HG03575 (cell line): ENCODE results near the gene PLK1.
"Not testable (repeated sequence)": the region's sequence is repeated elsewhere in the genome, so short reads cannot be mapped to it uniquely, and the experiment has no call there.

Source experiments
- ATAC-seq: cut with Tn5 transposase; IDR thresholded peaks from one replicate; pipeline ENCODE4 v1.9.1; 2021; ENCODE audit not compliant: unreplicated experiment, insufficient number of reproducible peaks, low FRiP score; ENCODE audit errors: extremely low read depth

The PLK1 gene

GRCh38 chr16:23704772-23705516 lies 26.3 kb downstream of the PLK1 start:
- no peak for ATAC-seq

- ATAC-seq = no peak
Observed at GRCh38 chr16:23705517-23705902, 26.8 kb downstream of the PLK1 start.

GRCh38 chr16:23706439-23706838 lies 27.8 kb downstream of the PLK1 start:
- no peak for ATAC-seq

GRCh38 chr16:23709536-23709935 lies 30.8 kb downstream of the PLK1 start:
- no peak for ATAC-seq

GRCh38 chr16:23710008-23710407 lies 31.3 kb downstream of the PLK1 start:
- no peak for ATAC-seq

- ATAC-seq = no peak
Observed at GRCh38 chr16:23710504-23710903, 31.8 kb downstream of the PLK1 start.

- ATAC-seq = no peak
Observed at GRCh38 chr16:23711785-23712184, 33.1 kb downstream of the PLK1 start.

- ATAC-seq = no peak
Observed at GRCh38 chr16:23712976-23713375, 34.3 kb downstream of the PLK1 start, which contains the start of gene ERN2. Gene ERN2, minus strand, starts transcription at chr16:23713222. Its CDS starts 35 bp downstream, at chr16:23713187.

GRCh38 chr16:23716484-23716883 lies 37.8 kb downstream of the PLK1 start:
- ATAC-seq = no peak

GRCh38 chr16:23722613-23723240 lies 44.0 kb downstream of the PLK1 start:
- ATAC-seq = not testable (repeated sequence)

GRCh38 chr16:23724096-23724784 lies 45.6 kb downstream of the PLK1 start:
- ATAC-seq = no peak

- no peak for ATAC-seq
Observed at GRCh38 chr16:23724785-23725131, 46.1 kb downstream of the PLK1 start.

- ATAC-seq = no peak
Observed at GRCh38 chr16:23726710-23727109, 48.0 kb downstream of the PLK1 start.

GRCh38 chr16:23728112-23728477 lies 49.4 kb downstream of the PLK1 start:
- no peak for ATAC-seq

- ATAC-seq = no peak
Observed at GRCh38 chr16:23729503-23730424, 51.1 kb downstream of the PLK1 start.

- ATAC-seq = no peak
Observed at GRCh38 chr16:23734176-23734893, 55.6 kb downstream of the PLK1 start.

- ATAC-seq = not testable (repeated sequence)
Observed at GRCh38 chr16:23737423-23738028, 58.8 kb downstream of the PLK1 start.

- ATAC-seq = no peak
Observed at GRCh38 chr16:23739516-23739915, 60.8 kb downstream of the PLK1 start.
